MM.1S (cell line): ENCODE results near the gene ZDHHC13.

ENCODE experiments used
- DNase-seq: peaks from one replicate; pipeline ENCODE4 v3.0.0-alpha.2; 2015
- H2AFZ ChIP-seq: fragments of 300-600 bp; sonication (generic); 2 replicates; pipeline ENCODE4 v1.6.0; 2016; ENCODE audit warnings: antibody characterized with exemption, low read length
- H3F3A ChIP-seq: fragments of 300-600 bp; sonication (generic); 2 replicates; pipeline ENCODE4 v1.6.1; 2016; ENCODE audit warnings: mild to moderate bottlenecking, antibody characterized with exemption, low read length, moderate library complexity, mixed read lengths; ENCODE audit not compliant: insufficient read depth
- H3K27ac ChIP-seq: fragments of 300-600 bp; sonication (generic); 2 replicates; pipeline ENCODE4 v1.5.1; 2016; ENCODE audit warnings: mild to moderate bottlenecking, low read length
- H3K27me3 ChIP-seq: fragments of 300-600 bp; sonication (generic); replicated peaks from 2 replicates; pipeline ENCODE4 v1.6.0; 2016; ENCODE audit warnings: low read length; ENCODE audit not compliant: insufficient read depth
- H3K36me3 ChIP-seq: fragments of 300-600 bp; sonication (generic); replicated peaks from 2 replicates; pipeline ENCODE4 v1.6.1; 2016; ENCODE audit warnings: mild to moderate bottlenecking, low read length, mixed read lengths; ENCODE audit not compliant: insufficient read depth
- H3K4me1 ChIP-seq: fragments of 300-600 bp; sonication (generic); 2 replicates; pipeline ENCODE4 v1.6.1; 2016; ENCODE audit warnings: low read length, mixed read lengths
- H3K4me2 ChIP-seq: fragments of 300-600 bp; sonication (generic); 2 replicates; pipeline ENCODE4 v1.6.0; 2016; ENCODE audit warnings: low read depth, low read length
- H3K4me3 ChIP-seq: fragments of 300-600 bp; sonication (generic); 2 replicates; pipeline ENCODE4 v1.5.1; 2016; ENCODE audit warnings: low read length, mixed read lengths
- H3K79me2 ChIP-seq: fragments of 300-600 bp; sonication (generic); 2 replicates; pipeline ENCODE4 v1.6.1; 2016; ENCODE audit warnings: mixed run types, low read length, mixed read lengths
- H3K9ac ChIP-seq: fragments of 300-600 bp; sonication (generic); 2 replicates; pipeline ENCODE4 v1.6.1; 2016; ENCODE audit warnings: low read length, mixed read lengths
- H3K9me2 ChIP-seq: fragments of 300-600 bp; sonication (generic); replicated peaks from 2 replicates; pipeline ENCODE4 v1.6.1; 2016; ENCODE audit warnings: mild to moderate bottlenecking, low read length, mixed read lengths; ENCODE audit not compliant: insufficient read depth
- H3K9me3 ChIP-seq: fragments of 300-600 bp; sonication (generic); replicated peaks from 2 replicates; pipeline ENCODE4 v1.6.1; 2016; ENCODE audit warnings: mild to moderate bottlenecking, low read length, mixed read lengths; ENCODE audit not compliant: insufficient read depth
- H4K20me1 ChIP-seq: fragments of 300-600 bp; sonication (generic); 2 replicates; pipeline ENCODE4 v1.6.1; 2016; ENCODE audit warnings: mild to moderate bottlenecking, low read length, moderate library complexity, mixed read lengths; ENCODE audit not compliant: insufficient read depth
- CTCF ChIP-seq: fragments of 300-600 bp; sonication (generic); IDR thresholded peaks from 2 replicates; pipeline ENCODE4 v1.5.1; 2016; ENCODE audit warnings: antibody characterized with exemption, low read length, mixed read lengths
- EZH2 ChIP-seq: fragments of 300-600 bp; sonication (generic); optimal IDR thresholded peaks from 2 replicates; pipeline ENCODE3; 2017; ENCODE audit warnings: low read depth, mild to moderate bottlenecking, antibody characterized with exemption, low read length, mixed read lengths
- EZH2phosphoT487 ChIP-seq: fragments of 300-600 bp; sonication (generic); IDR thresholded peaks from 2 replicates; pipeline ENCODE4 v1.6.1; 2018; ENCODE audit warnings: antibody characterized with exemption, low read length

ZDHHC13 gene

GRCh38 chr11:19199771-19200170, 82.8 kb downstream of the ZDHHC13 start:
- no peaks in the 10 kb centered on the region for H3F3A ChIP-seq
- H3K9me2 ChIP-seq, result no peaks in the 10 kb centered on the region
- no peaks in the 10 kb centered on the region for H3K27me3 ChIP-seq
- H2AFZ ChIP-seq, result no peak overlapping the region
- no peak overlapping the region for H3K4me3 ChIP-seq
- no peaks in the 10 kb centered on the region for H3K9me3 ChIP-seq
- no peaks in the 10 kb centered on the region for H3K79me2 ChIP-seq
- no peaks in the 10 kb centered on the region for H3K36me3 ChIP-seq
- H4K20me1 ChIP-seq, result no peaks in the 10 kb centered on the region
- DNase-seq, result no peak
- H3K4me2 ChIP-seq, result no peak overlapping the region
- no peak for TF ChIP-seq CTCF
- no peak for TF ChIP-seq EZH2phosphoT487
- TF ChIP-seq EZH2, result no peak
- no peaks in the 10 kb centered on the region for H3K4me1 ChIP-seq
- H3K9ac ChIP-seq, result no peak overlapping the region
- no peak overlapping the region for H3K27ac ChIP-seq

GRCh38 chr11:19200410-19201201, 83.6 kb downstream of the ZDHHC13 start:
- Histone ChIP-seq H3K36me3 (no peaks in the 10 kb centered on the region), H3K4me3 (no peak overlapping the region), H2AFZ (no peak overlapping the region), H3K4me1 (no peaks in the 10 kb centered on the region), H3K27ac (no peak overlapping the region), H3K9ac (no peak overlapping the region), H3K9me2 (no peaks in the 10 kb centered on the region), H3K4me2 (no peak overlapping the region), H4K20me1 (no peaks in the 10 kb centered on the region), H3K9me3 (no peaks in the 10 kb centered on the region), H3K79me2 (no peaks in the 10 kb centered on the region), H3F3A (no peaks in the 10 kb centered on the region), H3K27me3 (no peaks in the 10 kb centered on the region)
- TF ChIP-seq EZH2 (no peak), EZH2phosphoT487 (no peak), CTCF (no peak)
- no peak for DNase-seq

GRCh38 chr11:19201737-19202605, 85.0 kb downstream of the ZDHHC13 start, which contains the start of gene CSRP3:
Gene CSRP3 (minus strand): TSS chr11:19201983. CDS start chr11:19192448, 9,535 bp downstream.
- no peak for DNase-seq
- TF ChIP-seq EZH2 (no peak), CTCF (no peak), EZH2phosphoT487 (no peak)
- Histone ChIP-seq H3F3A (no peaks in the 10 kb centered on the region), H4K20me1 (no peaks in the 10 kb centered on the region), H3K27ac (no peak within 1 kb of the TSS), H3K79me2 (no peaks in the 10 kb centered on the region), H3K9ac (no peak within 1 kb of the TSS), H3K4me2 (no peak within 1 kb of the TSS), H3K9me2 (no peaks in the 10 kb centered on the region), H3K27me3 (no peaks in the 10 kb centered on the region), H3K9me3 (no peaks in the 10 kb centered on the region), H3K4me3 (no peak within 1 kb of the TSS), H2AFZ (no peak within 1 kb of the TSS), H3K36me3 (no peaks in the 10 kb centered on the region), H3K4me1 (no peaks in the 10 kb centered on the region)
